Ovary (tissue), 3 donors: ENCODE data around the gene MAPK7.

Experiments used
- CTCF ChIP-seq, 3 donors: fragments of 450-650 bp in 2 of 3; fragments of 200-600 bp in 1 of 3; IDR thresholded peaks; one replicate each; pipeline versions ENCODE4 v1.5.1 to v1.8.0; 2016 to 2022; ENCODE audit warnings: antibody characterized with exemption in 3 of 3, mild to moderate bottlenecking in 1 of 3
- EP300 ChIP-seq: sonication (generic); formaldehyde crosslinking; IDR thresholded peaks from one replicate; pipeline ENCODE4 v1.6.1; 2017; ENCODE audit warnings: antibody characterized with exemption
- POLR2A ChIP-seq: fragments of 450-650 bp; IDR thresholded peaks from one replicate; pipeline ENCODE4 v1.6.1; 2017; ENCODE audit warnings: antibody characterized with exemption, mild to moderate bottlenecking, moderate library complexity
- donor health status: DM: no; HTN: no; CAD: no.

- TF ChIP-seq CTCF (IDR thresholded peaks at IDR 0.05) (no peak), POLR2A (no peak), EP300 (no peak)
Observed at GRCh38 chr17:19329839-19330238, 48.5 kb upstream of the MAPK7 start.
